Mononuclear cell (primary cell): ENCODE data around the gene TRAPPC12. TPM values are rescaled to one million over a fixed set of nuclear protein-coding genes. Genes with fewer than 3 reads are reported as not detected.
"Not testable (repeated sequence)": the region's sequence is repeated elsewhere in the genome, so short reads cannot be mapped to it uniquely, and the experiment has no call there.

Experiments
- H3K27me3 ChIP-seq: 2 replicates; pipeline ENCODE4 v1.6.0; 2011; ENCODE audit warnings: low read length, control low read depth; ENCODE audit not compliant: insufficient read depth
- H3K4me1 ChIP-seq: 2 replicates; pipeline ENCODE4 v1.5.1; 2011; ENCODE audit warnings: mild to moderate bottlenecking, low read length, control low read depth; ENCODE audit not compliant: insufficient read depth
- H3K4me3 ChIP-seq: 2 replicates; pipeline ENCODE4 v1.5.1; 2011; ENCODE audit warnings: mild to moderate bottlenecking, low read length, moderate library complexity
- H3K9me3 ChIP-seq: 2 replicates; pipeline ENCODE4 v1.5.1; 2011; ENCODE audit warnings: low read depth, mild to moderate bottlenecking, control low read depth, low read length
- total RNA-seq: library from RNA; depleted of rRNA; stranded (reverse); fragments of >200 nt; gene quantifications from one replicate; pipeline ENCODE4 v1.2.3, GENCODE V29; 2012

The TRAPPC12 gene
- total RNA-seq, 1 donor = 18.3 TPM

DNA sequence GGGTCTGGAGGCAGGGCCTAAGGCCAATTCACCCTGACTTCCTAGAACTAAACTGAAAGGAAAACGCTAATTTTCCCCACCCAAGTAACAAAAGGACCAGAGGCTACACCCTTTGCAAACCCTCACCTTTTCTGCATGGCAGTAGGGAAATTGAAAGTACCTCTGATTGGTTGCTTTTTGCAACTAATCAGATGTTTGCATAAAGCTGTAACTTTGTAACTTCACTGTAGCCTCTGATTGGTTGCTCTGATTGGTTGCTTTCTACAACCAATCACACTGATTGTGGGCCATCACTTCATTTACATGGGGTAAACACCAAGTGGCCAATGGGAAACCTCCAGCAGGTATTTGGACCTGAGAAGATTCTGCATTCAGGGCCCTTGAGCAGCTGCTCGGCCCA, 22.7 kb upstream of the TRAPPC12 start:
- H3K4me3 ChIP-seq = no peak overlapping the region
- H3K4me1 ChIP-seq = peaks cover 17% of the 10 kb centered on the region
- H3K27me3 ChIP-seq = no peaks in the 10 kb centered on the region
- H3K9me3 ChIP-seq = peaks cover 4% of the 10 kb centered on the region

GRCh38 chr2:3357446-3357845, 22.0 kb upstream of the TRAPPC12 start:
- not testable (repeated sequence) for H3K27me3 ChIP-seq, H3K4me3 ChIP-seq, H3K9me3 ChIP-seq
- peaks cover 17% of the 10 kb centered on the region for H3K4me1 ChIP-seq

- no peaks in the 10 kb centered on the region for H3K27me3 ChIP-seq
- H3K4me1 ChIP-seq = peaks cover 17% of the 10 kb centered on the region
- no peak overlapping the region for H3K4me3 ChIP-seq
- H3K9me3 ChIP-seq = no peaks in the 10 kb centered on the region
Observed at GRCh38 chr2:3357926-3358325, 21.6 kb upstream of the TRAPPC12 start.

DNA sequence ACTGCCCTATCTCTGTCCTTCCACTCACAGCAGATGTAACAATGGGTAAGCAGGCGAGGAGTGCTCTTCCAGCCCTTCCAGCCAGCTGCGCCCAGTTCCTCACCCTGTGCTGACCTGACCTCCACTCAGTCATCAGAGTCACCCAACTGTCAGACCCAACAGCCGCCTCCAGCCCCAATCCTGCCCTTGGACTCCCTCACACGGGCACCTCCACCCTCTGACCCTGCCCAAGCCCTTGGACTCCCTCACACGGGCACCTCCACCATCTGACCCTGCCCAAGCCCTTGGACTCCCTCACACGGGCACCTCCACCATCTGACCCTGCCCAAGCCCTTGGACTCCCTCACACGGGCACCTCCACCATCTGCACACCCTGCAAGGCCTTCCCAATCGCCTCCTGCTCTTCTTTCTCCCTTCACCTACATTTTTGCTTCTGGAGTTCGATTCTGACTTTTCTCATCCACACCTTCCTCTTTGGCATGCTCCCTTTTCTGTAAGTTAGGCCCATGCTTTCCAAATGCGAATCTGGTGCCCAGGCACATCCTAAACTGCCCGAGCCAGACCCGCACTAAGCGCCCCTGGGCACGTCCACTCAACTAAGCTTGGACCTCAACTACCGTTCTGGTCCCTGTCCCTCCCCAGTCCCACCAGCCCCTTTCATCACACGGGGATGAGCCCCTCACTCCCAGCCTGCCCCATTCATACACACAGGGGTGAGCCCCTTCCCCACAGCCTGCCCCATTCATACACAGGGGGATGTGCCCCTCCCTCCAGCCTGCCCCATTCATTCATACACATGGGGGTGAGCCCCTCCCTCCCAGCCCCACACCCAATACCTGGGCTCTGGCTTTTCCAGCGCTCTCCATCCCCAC, 17.7 kb upstream of the TRAPPC12 start:
- Histone ChIP-seq H3K9me3 (no peaks in the 10 kb centered on the region), H3K4me1 (peaks cover 13% of the 10 kb centered on the region), H3K27me3 (no peaks in the 10 kb centered on the region), H3K4me3 (no peak overlapping the region)

GRCh38 chr2:3365219-3365618, 14.3 kb upstream of the TRAPPC12 start:
- Histone ChIP-seq H3K4me1 (no peaks in the 10 kb centered on the region), H3K9me3 (no peaks in the 10 kb centered on the region), H3K27me3 (no peaks in the 10 kb centered on the region), H3K4me3 (no peak overlapping the region)

- no peaks in the 10 kb centered on the region for H3K27me3 ChIP-seq
- H3K4me1 ChIP-seq = no peaks in the 10 kb centered on the region
- no peak overlapping the region for H3K4me3 ChIP-seq
- H3K9me3 ChIP-seq = no peaks in the 10 kb centered on the region
Observed at GRCh38 chr2:3368261-3368722, 11.2 kb upstream of the TRAPPC12 start.

DNA sequence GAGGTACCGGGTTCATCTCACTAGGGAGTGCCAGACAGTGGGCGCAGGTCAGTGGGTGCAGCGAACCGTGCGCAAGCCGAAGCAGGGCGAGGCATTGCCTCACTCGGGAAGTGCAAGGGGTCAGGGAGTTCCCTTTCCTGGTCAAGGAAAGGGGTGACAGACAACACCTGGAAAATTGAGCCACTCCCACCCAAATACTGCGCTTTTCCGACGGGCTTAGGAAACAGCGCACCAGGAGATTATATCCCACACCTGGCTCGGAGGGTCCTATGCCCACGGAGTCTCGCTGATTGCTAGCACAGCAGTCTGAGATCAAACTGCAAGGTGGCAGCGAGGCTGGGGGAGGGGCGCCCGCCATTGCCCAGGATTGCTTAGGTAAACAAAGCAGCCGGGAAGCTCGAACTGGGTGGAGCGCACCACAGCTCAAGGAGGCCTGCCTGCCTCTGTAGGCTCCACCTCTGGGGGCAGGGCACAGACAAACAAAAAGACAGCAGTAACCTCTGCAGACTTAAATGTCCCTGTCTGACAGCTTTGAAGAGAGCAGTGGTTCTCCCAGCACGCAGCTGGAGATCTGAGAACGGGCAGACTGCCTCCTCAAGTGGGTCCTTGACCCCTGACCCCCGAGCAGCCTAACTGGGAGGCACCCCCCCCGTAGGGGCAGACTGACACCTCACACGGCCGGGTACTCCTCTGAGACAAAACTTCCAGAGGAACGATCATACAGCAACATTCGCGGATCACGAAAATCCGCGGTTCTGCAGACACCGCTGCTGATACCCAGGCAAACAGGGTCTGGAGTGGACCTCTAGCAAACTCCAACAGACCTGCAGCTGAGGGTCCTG, 9.9 kb upstream of the TRAPPC12 start:
- H3K4me3 ChIP-seq, H3K4me1 ChIP-seq, H3K27me3 ChIP-seq, H3K9me3 ChIP-seq: not testable (repeated sequence)

DNA sequence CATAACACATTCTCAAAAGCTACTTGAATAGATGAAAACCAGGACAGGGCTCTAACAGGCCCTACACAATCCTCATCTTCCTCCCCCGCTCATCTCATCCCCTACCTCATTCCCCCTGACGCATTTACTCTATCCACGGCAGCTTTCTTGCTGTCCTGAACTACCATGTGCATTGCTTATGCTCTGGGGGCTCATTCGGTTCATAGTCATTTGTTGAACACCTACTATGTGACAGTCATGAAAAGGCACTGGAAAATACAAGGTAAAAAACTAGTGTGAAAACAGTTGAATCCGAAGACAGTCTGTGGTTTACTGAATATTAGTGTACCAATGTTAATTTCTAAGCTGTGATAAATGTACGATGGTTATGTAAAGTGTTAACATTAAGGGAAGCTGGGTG, 2.7 kb upstream of the TRAPPC12 start:
- Histone ChIP-seq H3K9me3 (no peaks in the 10 kb centered on the region), H3K4me3 (peak overlapping the region; percentile 78), H3K27me3 (no peaks in the 10 kb centered on the region), H3K4me1 (peaks cover 36% of the 10 kb centered on the region)

DNA sequence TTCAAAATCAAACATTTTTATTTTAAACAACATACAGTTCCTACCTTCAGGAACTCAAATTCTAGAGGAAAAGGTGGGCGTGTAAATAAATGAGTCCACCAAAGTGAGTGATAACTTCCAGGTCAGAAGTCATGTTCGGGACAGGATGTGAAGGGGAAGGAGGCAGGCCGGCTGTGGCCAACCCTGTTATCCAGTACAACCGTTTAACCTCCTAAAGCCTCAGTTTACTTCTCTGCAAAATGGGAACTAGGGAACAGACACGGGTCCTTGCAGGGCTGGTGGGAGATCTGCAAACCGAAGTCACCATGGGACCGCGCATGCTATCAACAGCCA, 2.2 kb upstream of the TRAPPC12 start:
- Histone ChIP-seq H3K27me3 (no peaks in the 10 kb centered on the region), H3K4me3 (peak overlapping the region; percentile 78), H3K9me3 (no peaks in the 10 kb centered on the region), H3K4me1 (peaks cover 36% of the 10 kb centered on the region)

DNA sequence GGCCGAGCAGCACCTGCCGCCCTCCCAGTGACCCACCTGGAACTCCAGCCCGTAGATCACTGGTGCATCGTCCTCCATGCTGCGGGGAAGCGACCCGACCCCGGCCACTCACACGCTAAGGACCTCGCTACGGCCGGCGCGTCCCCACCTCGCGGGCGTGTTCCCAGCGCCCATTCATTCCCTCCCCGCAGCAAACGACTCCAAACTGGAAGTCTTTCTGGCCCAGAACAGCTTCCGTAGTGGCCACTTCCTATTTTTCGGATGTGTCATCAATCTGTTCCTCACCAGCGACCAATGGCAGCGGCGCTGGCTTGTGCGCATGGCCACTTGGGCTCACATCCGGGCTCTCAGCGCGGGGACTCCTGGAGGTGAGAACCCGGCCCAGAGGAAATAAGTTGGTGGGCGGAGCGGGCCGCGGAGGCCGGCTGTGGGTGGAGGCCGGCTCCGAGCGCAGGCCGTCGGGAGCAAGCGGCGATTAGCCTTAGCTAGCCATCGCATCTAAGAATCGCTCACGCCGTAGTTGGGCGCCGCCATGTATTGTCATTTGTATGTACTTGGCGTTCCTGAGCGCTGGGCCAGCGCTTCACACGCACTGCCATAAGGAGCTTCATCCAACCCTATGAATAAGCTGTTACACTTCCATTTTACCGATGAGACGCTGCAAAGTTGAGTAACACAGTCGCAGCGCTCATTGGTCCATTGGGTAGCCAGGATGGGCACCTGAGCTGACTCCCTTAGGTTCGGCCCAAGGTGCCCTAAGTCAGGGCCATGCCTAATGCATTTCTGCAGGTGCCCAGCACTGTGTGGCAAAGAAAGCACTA, 1.7 kb upstream of the TRAPPC12 start, which contains the start of gene EIPR1:
Gene EIPR1 (minus strand): TSS at position 207 of the 821 bp plus-strand sequence. CDS start 129 bp downstream, at position 78.
- Histone ChIP-seq H3K4me3 (peak within 1 kb of the TSS; percentile 78), H3K4me1 (peaks cover 36% of the 10 kb centered on the region), H3K27me3 (no peaks in the 10 kb centered on the region), H3K9me3 (no peaks in the 10 kb centered on the region)

DNA sequence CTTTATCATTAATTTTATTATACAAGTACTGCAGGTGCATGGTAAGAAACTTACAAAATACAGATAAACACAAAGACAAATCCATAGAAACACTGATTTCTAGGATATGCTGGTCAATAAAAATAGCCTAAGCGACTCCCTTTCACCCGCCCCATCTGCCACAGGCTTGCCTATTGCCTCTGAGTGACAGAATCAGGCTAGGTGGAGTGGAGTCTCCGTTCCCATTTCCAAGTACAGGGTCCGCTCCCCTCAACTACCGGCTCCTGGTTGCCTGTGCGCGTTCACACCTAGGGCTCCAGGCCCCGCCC, 201 bp upstream of the TRAPPC12 start:
- H3K4me3 ChIP-seq = peak overlapping the region; percentile 81

DNA sequence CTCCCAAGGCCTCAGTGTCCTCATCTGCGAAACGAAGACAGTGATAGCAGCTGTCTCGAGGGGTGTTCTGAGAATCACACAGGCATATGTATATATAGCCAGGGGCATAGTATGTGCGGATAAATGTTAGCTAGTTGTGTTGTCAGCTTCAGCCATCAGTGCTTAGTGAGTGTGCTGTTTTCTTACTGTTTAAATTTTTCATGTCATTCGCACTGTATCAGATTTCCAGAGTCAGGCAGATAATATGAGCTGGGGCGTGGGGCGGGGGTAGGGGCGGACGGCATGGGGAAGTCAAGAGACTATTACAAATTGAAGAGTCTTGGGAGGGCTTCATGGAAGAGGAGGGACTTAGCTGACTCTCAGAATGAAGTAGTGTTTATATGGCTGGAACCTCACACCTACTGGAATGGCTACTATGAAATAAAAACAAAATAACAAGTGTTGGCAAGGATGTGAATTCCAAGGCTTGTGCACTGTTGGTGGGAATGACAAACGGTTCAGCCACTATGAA, 7.0 kb downstream of the TRAPPC12 start:
- Histone ChIP-seq H3K4me3 (no peak overlapping the region), H3K27me3 (no peaks in the 10 kb centered on the region), H3K9me3 (no peaks in the 10 kb centered on the region), H3K4me1 (no peaks in the 10 kb centered on the region)

More for the DNA sequence above, 201 bp upstream of the TRAPPC12 start:
- Histone ChIP-seq H3K9me3 (no peaks in the 10 kb centered on the region), H3K4me1 (peaks cover 36% of the 10 kb centered on the region), H3K27me3 (no peaks in the 10 kb centered on the region)

- H3K27me3 ChIP-seq = no peaks in the 10 kb centered on the region
- H3K4me1 ChIP-seq = no peaks in the 10 kb centered on the region
- H3K4me3 ChIP-seq = no peak overlapping the region
- H3K9me3 ChIP-seq = no peaks in the 10 kb centered on the region
Observed at GRCh38 chr2:3387011-3387410, 7.5 kb downstream of the TRAPPC12 start.

- H3K9me3 ChIP-seq = no peaks in the 10 kb centered on the region
Observed at GRCh38 chr2:3387644-3388411, 8.3 kb downstream of the TRAPPC12 start.

More at GRCh38 chr2:3387644-3388411, 8.3 kb downstream of the TRAPPC12 start:
- H3K4me1 ChIP-seq = no peaks in the 10 kb centered on the region
- no peak overlapping the region for H3K4me3 ChIP-seq
- H3K27me3 ChIP-seq = no peaks in the 10 kb centered on the region
